Naive thymus-derived CD4-positive, alpha-beta T cell (primary cell): Measurements from ENCODE around the gene NTM. TPM values are rescaled to one million over a fixed set of nuclear protein-coding genes. Genes with fewer than 3 reads are reported as not detected.

Experiments used
- ATAC-seq: fragments of 150-1000 bp; cut with Tn5 transposase; 2 replicates; pipeline ENCODE4 v1.10.0; 2021; ENCODE audit warnings: mild to moderate bottlenecking, moderate library complexity
- CTCF ChIA-PET: fragments of 350-600 bp; sonication (Branson Sonifier 250); formaldehyde crosslinking; loops from one replicate; lab custom pipeline; 2021; ENCODE audit warnings: antibody characterized with exemption; lab: Charles Lee
- POLR2A ChIA-PET: fragments of 350-600 bp; sonication (Branson Sonifier 250); formaldehyde crosslinking; loops from one replicate; lab custom pipeline; 2021; ENCODE audit warnings: antibody characterized with exemption, inconsistent platforms; lab: Charles Lee
- DNase-seq, 9 donors: peaks; one replicate each; pipeline versions ENCODE4 v3.0.0 to v3.0.0-alpha.2; 2020 to 2022; ENCODE audit warnings: mixed read lengths in 1 of 9
- H3K27ac ChIP-seq: one replicate; pipeline ENCODE4 v1.7.0; 2013; ENCODE audit warnings: mild to moderate bottlenecking, low read depth, low read length, moderate library complexity
- H3K27me3 ChIP-seq, 2 donors: one replicate each; pipeline ENCODE4 v1.7.0; 2013; ENCODE audit warnings: low read length in 2 of 2, mild to moderate bottlenecking in 2 of 2, moderate library complexity in 2 of 2; ENCODE audit not compliant: control insufficient read depth in 2 of 2, insufficient read depth in 2 of 2
- H3K36me3 ChIP-seq, 3 experiments: 1 replicate in 2 of 3; 2 replicates in 1 of 3; pipeline ENCODE4 v1.7.0; 2013; ENCODE audit warnings: low read length in 3 of 3, mild to moderate bottlenecking in 3 of 3, moderate library complexity in 1 of 3; ENCODE audit not compliant: insufficient read depth in 3 of 3, control insufficient read depth in 2 of 3
- H3K4me1 ChIP-seq, 2 donors: one replicate each; pipeline ENCODE4 v1.7.0; 2013; ENCODE audit warnings: low read length in 2 of 2, mild to moderate bottlenecking in 2 of 2, moderate library complexity in 1 of 2; ENCODE audit not compliant: control insufficient read depth in 2 of 2, insufficient read depth in 2 of 2
- H3K4me3 ChIP-seq: 2 replicates; pipeline ENCODE4 v1.7.0; 2013; ENCODE audit warnings: mild to moderate bottlenecking, low read length
- H3K9me3 ChIP-seq, 3 experiments: 1 replicate in 2 of 3; 2 replicates in 1 of 3; pipeline ENCODE4 v1.7.0; 2013; ENCODE audit warnings: low read length in 3 of 3; ENCODE audit not compliant: control insufficient read depth in 2 of 3
- H3K27ac Mint-ChIP-seq, 9 donors: one replicate each; pipeline ENCODE4 v1.8.0; 2020 to 2022; ENCODE audit warnings: mixed read lengths in 9 of 9, mild to moderate bottlenecking in 8 of 9, moderate library complexity in 5 of 9, inconsistent platforms in 2 of 9
- H3K27me3 Mint-ChIP-seq, 5 donors: one replicate each; pipeline ENCODE4 v1.8.0; 2021 to 2022; ENCODE audit warnings: mixed read lengths in 5 of 5, mild to moderate bottlenecking in 1 of 5
- H3K36me3 Mint-ChIP-seq, 5 donors: one replicate each; pipeline ENCODE4 v1.8.0; 2020 to 2022; ENCODE audit warnings: mixed read lengths in 5 of 5, mild to moderate bottlenecking in 3 of 5, inconsistent platforms in 1 of 5
- H3K4me1 Mint-ChIP-seq, 7 donors: one replicate each; pipeline ENCODE4 v1.8.0; 2020 to 2022; ENCODE audit warnings: mixed read lengths in 7 of 7, mild to moderate bottlenecking in 3 of 7, inconsistent platforms in 1 of 7
- H3K4me3 Mint-ChIP-seq, 10 donors: one replicate each; pipeline ENCODE4 v1.8.0; 2020 to 2022; ENCODE audit warnings: mild to moderate bottlenecking in 10 of 10, mixed read lengths in 10 of 10, moderate library complexity in 6 of 10, inconsistent platforms in 2 of 10
- H3K9me3 Mint-ChIP-seq, 11 donors: one replicate each; pipeline ENCODE4 v1.8.0; 2020 to 2022; ENCODE audit warnings: mixed read lengths in 11 of 11, mild to moderate bottlenecking in 4 of 11, inconsistent platforms in 1 of 11, moderate library complexity in 1 of 11
- intact Hi-C, 2 donors: fragments of 100-400 bp; cut with micrococcal nuclease; formaldehyde crosslinking; loops; one replicate each; pipeline ENCODE4 v1.15.1; 2023
- polyA plus RNA-seq, 2 donors: library from polyadenylated mRNA; unstranded; fragments of 300-500 nt; fragmentation: Illumina TruSeq; gene quantifications; one replicate each; pipeline ENCODE4 v1.2.3, GENCODE V29; 2021
- total RNA-seq, 6 experiments: library from RNA in 5 of 6; stranded (reverse) in 5 of 6; gene quantifications; 1 replicate in 5 of 6; 2 replicates in 1 of 6; pipeline ENCODE4 v1.2.3 and lab custom pipeline; 2021 to 2026

The NTM gene
- total and polyA plus RNA-seq, 7 experiments from 2014 or later = not detected

DNA sequence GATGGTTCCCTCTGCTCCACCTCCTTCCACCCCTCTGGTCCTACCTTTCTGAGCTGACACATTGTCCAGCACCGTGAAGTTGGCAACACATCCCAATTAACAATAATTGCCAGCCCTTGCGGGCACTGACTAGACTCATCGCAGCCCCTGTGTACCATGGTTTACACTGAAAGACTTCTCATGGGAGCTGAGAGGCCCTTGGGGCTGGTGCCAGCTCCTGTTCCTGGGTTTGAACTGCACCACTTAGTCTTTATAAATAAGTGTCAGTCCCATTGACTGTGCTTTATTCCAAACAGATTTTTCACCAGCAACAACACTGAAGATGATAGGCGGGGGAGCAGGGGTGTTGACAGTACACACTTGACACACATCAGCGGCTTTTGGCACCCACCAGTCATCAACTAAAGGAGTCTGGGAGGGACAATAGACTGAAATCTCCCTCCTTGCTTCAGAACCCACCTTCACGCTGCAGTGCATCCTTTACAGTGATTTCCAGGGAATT is 447.3 kb downstream of the NTM start:
- ChIA-PET CTCF (no interaction called here), POLR2A (no interaction called here)
- Mint-ChIP-seq H3K36me3 (no peaks in the 10 kb centered on the region), H3K27me3 (peaks cover 0 to 14% (median 0%) of the 10 kb centered on the region in 5 donors), H3K4me1 (no peaks in the 10 kb centered on the region), H3K4me3 (no peak overlapping the region), H3K27ac (no peak overlapping the region), H3K9me3 (peaks cover 0 to 4% (median 0%) of the 10 kb centered on the region in 11 donors)
- no peaks in the 10 kb centered on the region for H3K9me3 ChIP-seq
- H3K4me1 ChIP-seq = no peaks in the 10 kb centered on the region
- no peak for DNase-seq
- no peak overlapping the region for H3K27ac ChIP-seq
- no peaks in the 10 kb centered on the region for H3K36me3 ChIP-seq
- no peak overlapping the region for H3K4me3 ChIP-seq
- no peaks in the 10 kb centered on the region for H3K27me3 ChIP-seq
- intact Hi-C loops = no loop called here
- no peak for ATAC-seq

DNA sequence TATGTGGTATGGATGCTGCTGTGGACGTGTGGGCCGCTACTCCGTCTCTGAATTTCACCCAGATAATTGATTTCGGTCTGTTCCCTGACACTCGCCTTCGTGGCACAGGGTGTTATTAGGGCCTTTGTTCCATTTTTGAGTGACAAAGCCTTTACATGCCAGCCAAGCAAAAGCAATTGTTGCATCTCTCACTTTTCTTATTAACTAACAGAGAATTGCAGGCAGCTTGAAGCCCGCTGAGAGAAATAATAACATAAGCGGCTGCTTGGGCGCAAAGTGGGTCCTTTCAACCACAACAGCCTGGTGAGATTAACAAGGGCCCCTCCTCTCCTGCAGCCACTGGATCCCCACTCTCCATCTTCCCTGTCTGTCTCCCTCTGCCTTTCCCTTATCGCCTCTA is 449.4 kb downstream of the NTM start:
- Mint-ChIP-seq H3K4me1 (no peaks in the 10 kb centered on the region), H3K27ac (no peak overlapping the region), H3K9me3 (peaks cover 0 to 4% (median 0%) of the 10 kb centered on the region in 11 donors), H3K27me3 (peaks cover 0 to 14% (median 0%) of the 10 kb centered on the region in 5 donors), H3K36me3 (no peaks in the 10 kb centered on the region), H3K4me3 (no peak overlapping the region)
- intact Hi-C loops = no loop called here
- Histone ChIP-seq H3K36me3 (no peaks in the 10 kb centered on the region), H3K4me3 (no peak overlapping the region), H3K27ac (no peak overlapping the region), H3K27me3 (no peaks in the 10 kb centered on the region), H3K4me1 (no peaks in the 10 kb centered on the region), H3K9me3 (no peaks in the 10 kb centered on the region)
- ChIA-PET CTCF (no interaction called here), POLR2A (no interaction called here)
- DNase-seq = no peak
- ATAC-seq = no peak

DNA sequence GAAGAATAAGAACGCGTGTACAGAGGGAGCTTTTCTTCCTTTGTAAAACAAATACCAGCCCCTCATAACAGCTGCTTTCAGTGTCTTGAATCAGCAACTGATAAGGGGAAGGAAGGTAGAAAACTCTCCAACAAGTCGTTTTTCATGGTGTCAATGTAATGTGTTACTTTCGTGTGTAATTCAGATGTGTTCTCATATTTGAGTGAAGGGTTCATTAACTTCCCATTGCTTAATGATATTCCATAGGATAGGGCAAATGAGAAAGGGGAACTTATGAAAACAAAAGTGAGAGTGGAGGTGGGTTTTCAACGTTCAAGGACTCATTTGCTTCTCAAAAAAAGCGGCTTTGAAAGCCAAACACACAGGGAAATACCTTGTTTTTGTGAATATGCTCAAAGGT is 452.1 kb downstream of the NTM start:
- no peaks in the 10 kb centered on the region for H3K27me3 ChIP-seq
- ChIA-PET CTCF (no interaction called here), POLR2A (no interaction called here)
- DNase-seq (no peak), ATAC-seq (no peak)
- H3K27ac ChIP-seq = no peak overlapping the region
- no peaks in the 10 kb centered on the region for H3K4me1 ChIP-seq
- H3K36me3 ChIP-seq = no peaks in the 10 kb centered on the region
- H3K4me3 Mint-ChIP-seq = no peak overlapping the region
- intact Hi-C loops = no loop called here
- H3K27me3 Mint-ChIP-seq = peaks cover 0 to 14% (median 0%) of the 10 kb centered on the region in 5 donors
- peaks cover 0 to 4% (median 0%) of the 10 kb centered on the region in 11 donors for H3K9me3 Mint-ChIP-seq
- H3K4me1 Mint-ChIP-seq = no peaks in the 10 kb centered on the region
- H3K36me3 Mint-ChIP-seq = no peaks in the 10 kb centered on the region
- no peak overlapping the region for H3K4me3 ChIP-seq
- H3K27ac Mint-ChIP-seq = no peak overlapping the region
- no peaks in the 10 kb centered on the region for H3K9me3 ChIP-seq

DNA sequence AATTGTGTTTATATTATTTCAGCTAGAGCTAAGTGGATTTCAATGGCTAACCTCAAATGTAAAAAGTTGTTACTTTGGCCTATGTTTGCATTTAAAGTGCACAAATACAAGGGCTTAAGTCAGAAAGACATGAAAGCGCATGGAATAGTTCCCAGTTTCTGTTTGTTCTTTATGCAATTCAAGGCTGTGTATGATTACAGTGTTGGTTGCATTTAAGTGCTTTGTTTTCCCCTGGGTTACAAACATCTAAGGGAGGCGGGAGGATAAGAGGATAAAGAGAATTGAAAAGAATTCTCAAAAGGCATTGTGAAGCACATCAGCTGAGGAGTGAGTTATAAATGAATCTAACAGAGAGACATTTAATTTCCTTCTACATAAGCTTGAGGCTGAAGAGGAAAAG is 453.4 kb downstream of the NTM start:
- CTCF ChIA-PET = no interaction called here
- Mint-ChIP-seq H3K27ac (no peak overlapping the region), H3K9me3 (peaks cover 0 to 2% (median 0%) of the 10 kb centered on the region in 11 donors), H3K4me3 (no peak overlapping the region), H3K27me3 (peaks cover 0 to 14% (median 0%) of the 10 kb centered on the region in 5 donors), H3K4me1 (no peaks in the 10 kb centered on the region), H3K36me3 (no peaks in the 10 kb centered on the region)
- no peak for DNase-seq
- no peaks in the 10 kb centered on the region for H3K36me3 ChIP-seq
- no peaks in the 10 kb centered on the region for H3K9me3 ChIP-seq
- H3K4me3 ChIP-seq = no peak overlapping the region
- no peak overlapping the region for H3K27ac ChIP-seq
- no peaks in the 10 kb centered on the region for H3K27me3 ChIP-seq
- H3K4me1 ChIP-seq = no peaks in the 10 kb centered on the region
- POLR2A ChIA-PET = no interaction called here
- no peak for ATAC-seq
- intact Hi-C loops = no loop called here

DNA sequence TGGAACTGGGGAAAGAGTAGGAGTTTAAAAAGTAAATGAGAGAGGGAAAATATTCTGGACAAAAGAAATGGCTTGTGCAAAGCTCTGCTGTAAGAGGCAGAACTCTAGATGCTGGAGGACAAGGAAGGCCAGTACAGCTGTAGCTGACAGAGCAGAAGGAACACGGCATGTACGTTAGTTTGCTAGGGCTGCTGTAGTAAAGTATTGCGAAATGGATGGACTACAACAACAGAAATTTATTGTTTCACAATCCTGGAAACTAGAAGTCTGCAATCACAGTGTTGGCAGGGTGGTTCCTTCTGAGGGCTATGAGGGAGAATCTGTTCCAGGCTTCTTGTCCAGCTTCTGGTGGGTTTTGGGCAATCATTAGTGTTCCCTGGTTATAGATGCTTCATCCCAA is 454.4 kb downstream of the NTM start:
- DNase-seq = no peak
- CTCF ChIA-PET = no interaction called here
- Histone ChIP-seq H3K4me3 (no peak overlapping the region), H3K4me1 (no peaks in the 10 kb centered on the region), H3K27me3 (no peaks in the 10 kb centered on the region), H3K36me3 (no peaks in the 10 kb centered on the region), H3K9me3 (no peaks in the 10 kb centered on the region), H3K27ac (no peak overlapping the region)
- H3K9me3 Mint-ChIP-seq = peaks cover 0 to 2% (median 0%) of the 10 kb centered on the region in 11 donors
- no peaks in the 10 kb centered on the region for H3K4me1 Mint-ChIP-seq
- intact Hi-C loops = no loop called here
- no peak overlapping the region for H3K4me3 Mint-ChIP-seq
- no peak overlapping the region for H3K27ac Mint-ChIP-seq
- ATAC-seq = no peak
- POLR2A ChIA-PET = no interaction called here
- peaks cover 0 to 8% (median 0%) of the 10 kb centered on the region in 5 donors for H3K27me3 Mint-ChIP-seq
- H3K36me3 Mint-ChIP-seq = no peaks in the 10 kb centered on the region

DNA sequence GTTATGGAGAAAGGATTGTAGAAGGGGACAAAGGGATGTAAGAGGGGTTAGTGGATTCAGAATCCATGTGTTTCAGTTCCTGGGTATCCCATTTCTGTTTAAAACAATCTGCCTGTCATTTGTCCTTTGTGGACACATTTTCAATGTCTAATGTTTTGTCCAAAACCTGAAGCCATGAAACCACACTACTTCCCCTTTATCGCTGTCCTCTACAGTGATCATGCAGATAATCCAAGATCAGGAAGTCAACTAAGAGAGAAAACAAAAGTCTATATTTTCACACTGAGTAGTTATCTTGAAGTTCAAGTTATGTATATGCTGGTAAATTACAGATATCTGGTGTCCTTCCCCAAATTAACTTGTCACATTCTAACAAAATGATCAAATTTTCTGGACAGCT is 457.0 kb downstream of the NTM start:
- Histone ChIP-seq H3K27me3 (no peaks in the 10 kb centered on the region), H3K36me3 (no peaks in the 10 kb centered on the region), H3K4me1 (no peaks in the 10 kb centered on the region), H3K4me3 (no peak overlapping the region), H3K9me3 (no peaks in the 10 kb centered on the region), H3K27ac (no peak overlapping the region)
- H3K4me1 Mint-ChIP-seq = no peaks in the 10 kb centered on the region
- intact Hi-C loops = no loop called here
- ATAC-seq (peak; percentile 48), DNase-seq (no peak)
- no peaks in the 10 kb centered on the region for H3K36me3 Mint-ChIP-seq
- H3K27ac Mint-ChIP-seq = no peak overlapping the region
- H3K27me3 Mint-ChIP-seq = peaks cover 0 to 3% (median 0%) of the 10 kb centered on the region in 5 donors
- H3K9me3 Mint-ChIP-seq = peaks cover 0 to 2% (median 0%) of the 10 kb centered on the region in 11 donors
- POLR2A ChIA-PET = no interaction called here
- H3K4me3 Mint-ChIP-seq = no peak overlapping the region
- CTCF ChIA-PET = no interaction called here

DNA sequence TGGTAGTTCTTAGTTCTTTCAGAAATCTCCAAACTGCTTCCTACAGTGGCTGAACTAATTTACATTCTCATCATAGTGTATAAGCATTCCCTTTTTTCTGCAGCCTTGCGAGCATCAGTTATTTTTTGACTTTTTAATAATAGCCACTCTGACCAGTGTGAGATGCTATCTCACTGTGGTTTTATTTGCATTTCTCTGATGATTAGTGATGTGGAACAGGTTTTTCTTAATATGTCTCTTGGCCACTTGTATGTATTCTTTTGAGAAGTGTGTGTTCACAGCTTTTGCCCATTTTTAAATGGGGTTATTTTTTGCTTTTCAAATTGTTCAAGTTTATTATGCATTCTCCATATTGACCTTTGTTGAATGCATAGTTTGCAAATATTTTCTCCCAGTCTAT is 459.3 kb downstream of the NTM start:
- DNase-seq (no peak), ATAC-seq (no peak)
- Histone ChIP-seq H3K27me3 (no peaks in the 10 kb centered on the region), H3K9me3 (no peaks in the 10 kb centered on the region), H3K27ac (no peak overlapping the region), H3K36me3 (no peaks in the 10 kb centered on the region), H3K4me3 (no peak overlapping the region), H3K4me1 (no peaks in the 10 kb centered on the region)
- H3K4me1 Mint-ChIP-seq = no peaks in the 10 kb centered on the region
- peaks cover 0 to 7% (median 2%) of the 10 kb centered on the region in 11 donors for H3K9me3 Mint-ChIP-seq
- no peak overlapping the region for H3K4me3 Mint-ChIP-seq
- peaks cover 0 to 4% (median 0%) of the 10 kb centered on the region in 5 donors for H3K27me3 Mint-ChIP-seq
- no peak overlapping the region for H3K27ac Mint-ChIP-seq
- H3K36me3 Mint-ChIP-seq = no peaks in the 10 kb centered on the region
- intact Hi-C loops = no loop called here
- ChIA-PET POLR2A (no interaction called here), CTCF (no interaction called here)
